Measurements from ENCODE around the gene COTL1.
A peak's percentile ranks its signal among the peaks of the same experiment; 100 is the strongest.

The COTL1 gene

DNA sequence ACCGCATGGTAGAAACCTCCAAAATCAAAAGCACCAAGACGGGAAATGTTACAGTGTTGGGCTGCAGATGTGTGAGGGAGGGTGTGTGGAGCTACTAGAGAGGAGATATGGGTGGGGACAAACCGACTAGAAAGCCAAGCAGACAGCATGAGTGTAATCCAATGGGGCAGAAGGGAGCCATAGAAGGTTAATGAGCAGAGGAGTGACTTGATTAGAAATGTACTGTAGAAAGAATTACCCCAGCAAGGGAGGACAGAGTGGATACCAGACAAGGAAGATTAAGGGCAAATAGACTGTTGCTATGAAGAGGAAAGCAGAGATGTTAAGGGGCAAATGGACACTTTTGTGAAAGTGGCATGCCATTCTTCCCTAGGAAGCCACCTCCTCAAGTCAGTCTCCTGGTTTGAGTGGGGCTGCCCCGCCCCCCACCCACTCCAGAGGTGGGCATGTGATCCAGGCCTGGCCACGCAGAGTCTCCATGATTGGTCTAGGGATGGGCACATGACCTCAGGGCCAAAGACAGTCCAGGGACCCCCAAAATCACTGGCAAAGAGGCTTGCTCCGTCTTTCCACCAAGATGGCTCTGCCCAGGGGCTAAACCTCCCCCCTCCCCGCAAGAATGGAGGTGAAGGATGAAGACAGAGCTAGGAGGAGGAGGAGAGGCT, 4.3 kb downstream of the COTL1 start:
- DNase-seq: no peak

DNA sequence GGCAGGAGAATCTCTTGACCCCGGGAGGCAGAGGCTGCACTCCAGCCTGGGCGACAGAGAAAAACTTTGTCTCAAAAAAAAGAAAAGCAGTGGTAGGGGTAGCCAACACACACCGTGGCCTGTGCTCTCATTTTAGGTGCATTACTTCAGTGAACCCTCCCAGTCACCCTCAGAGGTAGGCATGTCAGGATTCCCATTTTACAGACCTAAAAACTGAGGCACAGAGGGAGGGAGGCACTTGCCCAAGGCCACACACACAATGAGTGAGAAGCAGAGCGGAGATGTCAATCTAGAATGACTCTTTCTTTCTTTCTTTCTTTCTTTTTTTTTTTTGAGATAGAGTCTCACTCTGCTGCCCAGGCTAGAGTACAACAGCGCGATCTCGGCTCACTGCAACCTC, 5.2 kb downstream of the COTL1 start:
- no peak for DNase-seq

DNA sequence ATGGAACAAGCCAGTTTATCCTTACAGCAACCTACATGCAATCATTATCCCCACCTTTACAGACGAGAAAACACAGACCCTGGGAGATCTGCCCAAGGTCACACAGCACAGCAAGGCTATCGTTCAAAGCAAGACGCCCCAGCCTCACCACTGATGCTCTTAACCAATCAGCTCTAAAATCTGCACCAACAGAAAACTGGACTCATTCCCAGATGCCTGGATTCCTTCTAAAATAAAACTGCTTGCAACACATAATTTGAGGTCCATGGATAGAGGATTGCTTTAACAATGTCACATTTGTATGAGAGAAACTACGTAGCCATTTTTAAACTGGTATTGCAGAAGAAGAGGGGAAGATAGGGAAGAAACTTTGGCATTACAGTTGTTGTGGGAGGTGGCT, 6.8 kb downstream of the COTL1 start:
- no peak for DNase-seq

DNA sequence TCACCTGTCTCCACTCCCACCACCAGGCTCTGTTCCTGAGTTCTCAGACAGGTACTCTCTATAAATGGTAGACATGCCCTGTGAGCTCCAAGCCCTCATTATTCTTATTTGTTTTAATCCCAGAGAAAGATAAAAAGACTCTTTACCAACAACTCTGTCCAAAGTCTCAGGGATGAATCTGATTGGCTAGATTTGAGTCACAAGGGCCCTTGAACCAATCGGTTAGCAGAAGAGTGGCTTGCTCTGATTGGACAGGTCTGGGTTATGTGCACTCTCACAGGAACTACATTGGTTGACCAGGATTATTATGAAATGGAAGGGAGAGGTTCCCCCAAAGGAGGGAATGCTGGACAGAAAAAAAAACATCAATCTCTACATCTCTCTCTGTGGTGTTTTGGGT, 7.5 kb downstream of the COTL1 start:
- DNase-seq: no peak

DNA sequence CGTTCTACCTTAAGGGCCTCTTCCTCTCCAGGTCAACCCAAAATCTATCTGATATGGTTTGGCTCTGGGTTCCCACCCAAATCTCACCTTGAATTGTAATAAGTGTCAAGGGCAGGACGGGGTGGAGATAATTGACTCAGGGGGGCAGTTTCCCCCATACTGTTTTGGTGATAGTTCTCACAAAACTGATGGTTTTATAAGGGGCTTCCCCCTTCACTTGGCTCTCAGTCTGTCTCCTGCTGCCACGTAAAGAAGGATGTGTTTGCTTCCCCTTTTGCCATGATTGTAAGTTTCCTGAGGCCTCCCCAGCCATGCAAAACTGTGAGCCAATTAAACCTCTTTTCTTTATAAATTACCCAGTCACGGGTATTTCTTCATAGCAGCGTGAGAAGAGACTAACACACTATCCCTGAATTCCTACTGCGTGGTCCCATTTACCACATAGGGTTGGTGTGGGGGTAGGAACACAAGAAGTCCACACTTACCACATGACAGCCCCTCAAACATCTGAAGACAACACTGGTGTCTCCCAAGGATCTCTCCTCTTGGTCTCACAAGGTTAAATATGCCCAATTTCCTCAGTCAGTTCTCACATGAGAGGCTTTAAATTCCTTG, 8.2 kb downstream of the COTL1 start:
- DNase-seq: peak in 1 of 2 donors; percentile 41

DNA sequence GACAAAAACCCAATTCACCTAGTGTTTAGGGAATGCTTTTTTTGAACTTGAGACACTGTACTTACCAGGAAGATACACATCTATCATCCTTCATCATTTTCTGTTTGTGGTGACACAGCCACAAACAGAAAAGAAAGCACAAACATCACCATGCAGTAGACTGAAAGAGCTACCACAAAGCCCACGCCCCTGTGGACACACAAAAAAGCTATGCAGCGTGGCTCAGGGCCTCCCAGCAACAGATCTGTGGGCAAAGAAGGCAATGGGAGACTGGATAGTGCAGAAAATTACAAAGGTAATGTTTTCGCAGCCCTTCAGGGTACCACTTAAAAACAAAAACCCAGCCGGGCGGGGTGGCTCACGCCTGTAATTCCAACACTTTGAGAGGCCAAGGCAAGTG, 9.6 kb downstream of the COTL1 start:
- peak; percentile 36 to 66 for DNase-seq

DNA sequence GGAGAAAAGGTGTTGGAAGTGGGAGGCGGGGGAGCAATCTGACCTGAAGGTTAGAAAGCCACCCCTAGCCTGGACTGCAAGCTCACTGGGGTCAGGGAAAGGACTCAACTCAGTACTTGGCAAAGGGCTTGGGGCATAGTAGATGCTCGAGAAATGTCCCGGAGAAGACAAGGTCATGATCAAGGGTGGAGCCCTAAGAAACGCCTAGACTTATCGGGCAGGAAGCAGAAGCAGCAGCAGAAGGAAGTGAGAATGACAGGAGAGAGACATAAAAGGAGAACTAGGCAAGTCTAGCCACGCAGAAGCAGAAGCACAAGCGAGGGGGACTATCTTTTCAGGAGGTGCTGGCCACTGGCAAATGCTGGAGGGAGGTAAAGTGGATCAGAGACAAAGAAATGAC, 10.2 kb downstream of the COTL1 start:
- DNase-seq: peak; percentile 56 to 71

DNA sequence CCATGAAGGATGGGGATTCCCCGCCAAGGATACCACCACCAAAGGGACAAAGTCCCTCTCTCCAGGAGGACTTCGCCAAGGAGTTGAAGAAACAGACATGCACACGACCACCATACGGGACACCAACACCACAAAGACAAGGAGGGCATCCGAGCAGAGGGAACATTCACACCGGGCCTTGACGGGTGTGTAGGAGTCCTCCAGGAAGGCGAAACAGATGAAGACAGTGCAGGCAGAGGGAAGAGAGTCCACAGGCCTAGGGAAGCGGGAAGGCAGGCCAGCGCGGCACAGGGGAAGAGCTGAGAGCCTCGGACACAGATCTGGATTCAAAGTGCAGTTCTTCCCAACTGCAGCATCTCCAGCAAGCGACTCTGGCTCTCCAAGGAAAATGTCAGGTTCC, 10.8 kb downstream of the COTL1 start:
- DNase-seq: no peak

DNA sequence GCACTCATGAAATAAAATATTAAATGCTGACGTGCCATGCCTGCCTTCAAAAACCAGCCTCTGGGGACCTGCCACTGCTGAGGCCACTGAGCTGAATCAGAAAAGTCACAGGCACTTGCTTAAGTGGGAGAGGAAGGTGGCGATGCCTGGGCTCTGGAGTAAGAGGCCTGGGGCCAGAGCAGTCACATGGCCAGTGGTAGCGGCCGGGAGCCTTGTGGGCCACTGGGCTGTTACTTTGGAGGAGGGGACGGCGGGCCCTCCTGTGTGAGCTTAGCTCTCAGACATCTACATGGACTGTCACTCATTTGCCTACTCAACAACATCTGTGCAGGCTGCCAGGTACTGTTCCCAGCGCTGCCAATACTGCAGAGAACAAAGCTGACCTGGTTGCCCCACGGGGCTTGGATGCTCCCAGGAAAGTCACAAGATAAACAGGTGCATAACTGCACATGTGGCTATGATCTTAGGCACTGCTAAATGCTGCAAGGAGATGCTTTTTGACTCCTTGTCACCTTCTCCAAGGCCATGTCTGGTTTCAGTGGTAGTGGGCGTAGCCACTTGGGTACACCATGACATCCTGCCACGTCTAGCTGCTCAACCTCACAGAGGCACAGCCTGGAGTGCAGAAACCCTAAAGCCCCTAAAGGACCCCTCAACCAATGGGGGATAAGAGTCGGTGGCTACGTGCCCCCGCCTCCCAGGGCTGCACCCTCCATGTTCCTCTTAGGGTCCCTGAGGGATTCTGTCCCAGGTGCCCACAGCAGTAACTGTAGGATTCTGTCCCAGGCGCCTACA, 11.6 kb downstream of the COTL1 start:
- DNase-seq: peak; percentile 31 to 49

DNA sequence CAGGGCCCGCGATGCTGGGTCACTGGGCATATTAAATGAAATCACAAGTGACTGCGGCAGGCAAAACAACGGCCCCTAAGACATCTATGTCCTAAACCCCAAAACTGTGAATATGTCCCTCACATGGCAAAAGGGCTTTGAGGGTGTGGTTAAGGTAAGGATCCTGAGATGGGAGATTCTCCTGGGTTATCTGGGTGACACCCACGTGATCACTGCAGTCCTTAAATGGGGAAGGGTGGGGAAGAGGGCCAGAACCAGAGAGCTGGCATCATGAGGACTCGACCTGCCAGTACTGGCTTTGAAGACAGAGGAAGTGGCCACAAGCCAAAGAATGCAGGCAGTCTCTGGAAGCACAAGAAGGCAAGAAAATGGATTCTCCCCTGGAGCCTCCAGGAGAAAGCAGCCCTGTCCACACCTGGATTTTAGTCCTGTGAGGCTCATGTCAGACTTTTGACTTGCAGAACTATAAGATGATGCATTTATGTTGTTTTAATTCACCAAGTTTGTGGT, 12.5 kb downstream of the COTL1 start:
- DNase-seq: no peak

DNA sequence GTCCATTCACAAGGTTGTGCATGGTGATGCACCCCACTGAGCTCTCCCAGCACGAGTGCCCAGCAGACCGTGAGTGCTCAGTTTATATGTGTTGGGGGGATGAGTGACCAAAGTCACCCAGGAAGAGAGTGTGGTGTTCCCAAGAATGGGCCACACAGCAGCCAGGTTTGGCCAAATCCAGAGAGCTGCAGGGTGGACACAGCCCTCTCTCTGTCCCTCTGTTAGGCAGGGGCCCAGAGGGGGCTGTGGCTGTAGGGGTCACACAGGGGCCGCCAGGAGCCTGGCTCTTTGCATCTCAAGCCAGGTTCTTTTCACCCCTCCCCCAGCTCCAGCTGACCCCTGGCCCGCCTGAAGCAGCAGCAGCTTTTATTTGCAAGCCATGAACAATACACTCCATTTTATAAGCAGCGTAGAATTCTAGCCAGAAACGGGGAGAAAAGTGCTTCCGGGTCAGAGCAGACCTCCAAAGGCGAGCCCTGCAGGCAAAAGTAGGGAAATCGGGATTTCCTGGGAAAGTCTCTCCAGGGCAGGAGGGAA, 13.3 kb downstream of the COTL1 start:
- no peak for DNase-seq

DNA sequence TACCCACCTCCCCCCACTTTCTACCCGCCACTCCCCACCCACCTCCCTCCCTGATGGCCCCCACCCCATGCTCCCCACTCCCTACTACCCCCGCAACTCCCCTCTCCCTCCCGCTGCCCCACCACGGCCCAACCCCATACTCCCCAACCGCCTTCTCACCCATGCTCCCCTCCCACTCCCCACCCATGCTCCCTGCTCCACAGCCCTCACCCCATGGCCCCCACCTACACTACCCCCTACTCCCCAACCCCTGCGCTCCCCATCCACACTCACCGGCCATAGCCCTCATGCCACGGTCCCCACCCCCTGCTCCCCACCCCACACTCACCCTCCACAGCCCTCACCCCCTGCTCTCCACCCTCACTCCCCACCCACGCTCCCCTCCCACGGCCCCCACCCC, 13.9 kb downstream of the COTL1 start:
- DNase-seq: no peak

DNA sequence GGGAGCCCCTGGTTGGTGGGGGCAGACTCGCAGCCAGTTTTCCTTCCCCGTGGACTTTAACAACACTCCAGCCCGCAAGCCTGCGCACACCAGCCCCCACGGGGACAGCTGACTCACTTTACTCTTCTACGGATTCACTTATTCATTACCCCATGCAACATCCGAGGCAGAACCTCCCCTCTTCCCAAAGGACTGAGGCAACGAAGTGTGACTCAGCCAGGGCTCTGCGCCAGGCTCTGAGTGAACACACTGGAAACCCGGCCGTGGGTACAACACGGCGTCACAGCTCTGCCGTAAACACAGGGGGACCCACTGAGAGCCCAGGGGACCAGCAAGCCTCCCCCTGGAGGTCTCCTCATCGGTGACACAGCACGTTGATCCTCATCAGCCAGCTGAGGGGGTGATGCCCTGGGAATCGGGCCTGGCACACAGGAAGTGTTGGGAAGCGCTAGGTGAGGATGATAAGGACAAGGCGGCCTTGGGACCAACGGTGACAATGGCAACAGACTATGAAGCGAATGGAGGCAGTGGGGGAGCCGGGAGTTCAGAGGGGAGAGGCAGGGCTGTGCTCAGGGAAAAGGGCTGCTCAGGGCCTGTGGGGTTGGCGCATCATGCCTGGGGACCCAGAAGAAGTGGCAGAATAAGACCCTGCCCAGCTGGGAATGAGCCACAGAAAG, 14.6 kb downstream of the COTL1 start:
- DNase-seq: peak in 1 of 2 donors; percentile 77

DNA sequence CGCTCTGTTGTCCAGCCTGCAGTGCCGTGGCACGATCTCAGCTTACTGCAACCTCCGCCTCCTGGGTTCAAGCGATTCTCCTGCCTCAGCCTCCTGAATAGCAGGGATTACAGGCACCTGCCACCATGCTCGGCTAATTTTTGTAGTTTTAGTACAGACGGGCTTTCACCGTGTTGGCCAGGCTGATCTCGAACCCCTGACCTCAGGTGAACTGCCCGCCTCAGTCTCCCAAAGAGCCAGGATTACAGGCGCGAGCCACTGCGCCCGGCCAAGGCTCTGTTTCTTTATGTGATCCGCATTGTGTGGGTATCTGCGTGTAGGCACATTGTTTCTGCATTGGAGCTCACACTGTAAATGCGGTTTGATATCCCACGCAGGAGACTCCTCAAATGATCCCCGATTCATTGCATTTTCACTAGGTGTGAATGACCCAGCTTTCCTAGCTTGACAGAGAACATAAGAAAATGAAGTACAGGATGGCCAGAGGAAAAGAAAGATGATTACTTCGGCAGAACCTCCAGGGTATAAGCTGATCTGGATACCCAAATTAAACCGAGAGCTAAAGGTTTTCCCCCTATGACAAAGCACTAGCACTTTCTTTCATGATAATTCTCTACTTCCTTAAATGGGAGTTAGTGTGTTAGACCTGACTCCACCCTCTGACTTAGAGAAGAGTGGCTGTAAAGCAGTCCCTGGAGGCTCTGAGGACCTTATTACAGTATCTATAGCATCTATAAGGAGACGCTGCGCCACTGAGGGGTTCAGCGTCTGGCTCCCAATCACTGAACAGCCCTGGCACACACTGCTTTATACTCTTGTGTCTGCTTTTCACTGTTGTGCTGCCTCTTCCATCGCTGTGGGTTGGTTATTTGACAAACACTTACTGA, 17.3 kb downstream of the COTL1 start:
- peak; percentile 48 to 80 for DNase-seq

DNA sequence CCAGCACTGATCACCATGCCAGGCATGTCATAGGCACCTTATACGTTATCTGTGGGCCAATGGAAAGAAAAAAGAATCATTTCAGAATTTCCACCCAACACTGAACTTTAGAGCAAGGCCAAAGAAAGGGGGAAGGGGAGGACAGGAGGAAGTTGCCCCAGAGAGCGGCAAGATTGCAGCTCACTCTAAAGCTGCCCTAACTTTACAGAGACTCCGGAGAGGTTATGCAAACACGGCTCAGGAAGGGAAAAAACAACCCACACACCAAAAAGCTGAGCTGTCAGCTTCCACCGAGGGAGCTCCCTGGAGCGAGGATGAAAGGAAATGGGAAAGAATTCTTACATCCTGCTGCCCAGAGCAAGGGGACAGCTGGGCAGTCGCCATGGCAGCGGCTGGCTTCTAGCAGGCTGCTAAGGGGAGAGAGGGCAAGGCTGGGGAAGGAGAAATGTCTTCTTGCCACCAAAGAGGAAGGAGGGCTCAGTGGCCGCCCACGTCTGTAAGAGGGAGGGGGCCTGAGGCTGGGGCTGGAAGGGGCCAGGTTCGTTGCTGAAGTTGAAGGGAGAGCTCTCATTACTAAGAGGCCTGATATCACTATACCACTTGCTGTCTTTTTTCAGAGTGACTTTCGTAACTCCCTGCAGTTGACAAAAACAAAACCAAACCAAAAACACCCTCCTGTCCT, 18.2 kb downstream of the COTL1 start:
- DNase-seq: peak; percentile 57 to 66

DNA sequence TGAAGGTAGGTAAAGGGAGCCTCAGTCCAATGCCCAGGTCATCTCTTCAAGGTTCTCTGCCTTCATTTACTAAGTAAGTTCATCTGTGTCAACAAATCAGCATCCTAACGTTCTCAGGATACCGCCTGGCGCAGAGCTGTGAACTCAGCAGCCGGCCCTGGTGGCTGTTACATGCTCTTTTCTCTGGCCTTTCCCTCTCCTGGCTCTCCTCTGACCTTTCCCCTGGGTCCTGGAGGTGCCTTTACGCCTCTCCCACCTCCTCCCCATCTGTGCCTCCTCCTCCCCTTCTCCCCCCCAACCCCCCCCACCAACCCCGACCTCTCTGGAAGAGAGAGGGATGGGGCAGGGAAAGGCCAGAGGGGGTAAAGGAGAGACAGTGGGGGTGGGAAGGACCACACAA, 19.5 kb downstream of the COTL1 start:
- no peak for DNase-seq

DNA sequence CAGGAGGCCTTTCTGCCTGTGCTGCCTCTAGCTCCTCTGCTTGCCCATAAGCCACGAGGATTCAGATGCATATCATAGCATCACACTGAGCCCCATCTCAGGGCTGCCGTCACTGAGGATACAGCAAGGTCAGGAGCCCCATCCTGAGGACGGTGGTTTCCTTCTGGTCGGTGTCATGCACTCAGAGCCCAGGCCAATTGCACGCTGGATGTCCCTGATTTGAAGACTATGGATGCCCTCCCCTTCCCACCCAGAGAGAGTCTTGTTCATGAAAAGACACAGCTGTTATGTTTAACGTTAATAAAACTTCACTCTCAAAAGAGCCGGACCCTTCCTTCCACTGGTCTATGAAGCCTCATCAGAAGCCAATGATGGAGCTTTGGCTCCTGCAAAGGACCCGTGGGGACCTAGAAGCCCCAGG, 19.9 kb downstream of the COTL1 start:
- peak in 1 of 2 donors; percentile 55 for DNase-seq

DNA sequence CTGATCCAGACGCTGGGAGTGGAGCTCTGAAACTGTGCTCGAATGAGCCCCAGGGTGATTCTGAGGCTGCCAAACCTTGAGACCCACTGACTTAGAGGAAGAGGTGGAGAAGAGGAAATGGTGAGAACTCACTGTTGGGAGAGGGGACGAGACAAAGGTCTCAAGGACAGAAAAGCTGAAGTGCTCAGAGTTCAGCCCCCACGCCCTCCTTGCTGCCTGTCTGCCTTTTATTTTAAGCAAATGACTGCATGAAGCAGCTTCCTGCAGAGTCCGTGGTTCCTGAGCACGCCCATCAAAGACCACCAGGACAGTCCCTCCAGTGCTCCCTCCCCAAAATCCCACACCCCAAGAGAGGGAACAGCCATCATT, 20.4 kb downstream of the COTL1 start:
- DNase-seq: peak in 1 of 2 donors; percentile 52

DNA sequence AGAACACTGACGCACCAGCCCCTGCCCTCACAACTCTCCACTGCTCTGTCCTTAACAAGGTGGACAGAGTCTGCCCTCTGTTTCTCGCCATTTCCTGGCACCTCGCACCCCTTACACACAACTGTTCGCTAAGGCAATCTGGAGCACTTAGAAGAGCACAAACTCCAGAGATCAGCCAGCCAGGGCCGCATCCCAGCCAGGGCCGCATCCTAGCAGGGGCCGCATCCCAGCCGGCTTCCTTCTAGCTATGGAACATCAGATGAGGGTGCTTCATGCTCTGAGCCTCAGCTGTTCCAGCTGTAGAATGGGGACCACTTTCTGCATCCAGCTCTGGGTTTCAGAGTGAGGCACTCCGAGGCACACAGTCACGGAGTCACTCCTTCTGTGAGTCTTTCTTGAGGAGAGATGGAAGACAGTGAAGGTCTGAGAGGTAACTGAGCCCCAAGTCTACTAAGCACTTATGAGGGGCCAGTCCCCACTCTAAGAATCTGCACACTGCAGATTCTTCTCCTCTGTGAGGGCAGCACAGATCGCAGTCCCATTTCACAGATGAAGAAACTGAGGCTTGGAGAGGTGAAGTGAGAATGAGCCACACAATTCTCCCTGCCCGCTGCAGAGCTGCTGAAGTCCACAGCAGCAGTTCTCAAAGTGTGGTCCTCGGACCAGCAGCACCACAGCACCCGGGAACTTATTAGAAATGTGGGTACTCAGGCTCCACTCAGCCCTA, 20.9 kb downstream of the COTL1 start:
- DNase-seq: no peak

DNA sequence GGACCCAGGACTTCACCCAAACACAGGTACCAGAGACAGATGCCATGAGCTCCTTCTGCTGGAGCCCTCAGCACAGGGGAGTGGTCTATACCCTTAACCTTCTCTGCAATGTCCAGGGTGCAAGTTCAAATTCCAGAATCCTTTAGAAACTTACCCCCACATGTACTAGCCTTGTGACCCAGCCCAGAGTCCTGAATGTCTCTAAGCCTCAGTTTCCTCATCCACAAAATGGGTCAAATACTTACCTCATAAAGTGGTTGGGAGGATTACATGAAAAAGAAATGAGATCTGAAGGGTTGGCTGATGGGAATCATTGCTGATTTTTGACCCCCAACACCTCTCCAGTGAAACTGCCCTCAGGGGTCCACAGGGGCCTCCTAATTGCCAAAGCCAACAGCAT, 21.7 kb downstream of the COTL1 start:
- DNase-seq: no peak

DNA sequence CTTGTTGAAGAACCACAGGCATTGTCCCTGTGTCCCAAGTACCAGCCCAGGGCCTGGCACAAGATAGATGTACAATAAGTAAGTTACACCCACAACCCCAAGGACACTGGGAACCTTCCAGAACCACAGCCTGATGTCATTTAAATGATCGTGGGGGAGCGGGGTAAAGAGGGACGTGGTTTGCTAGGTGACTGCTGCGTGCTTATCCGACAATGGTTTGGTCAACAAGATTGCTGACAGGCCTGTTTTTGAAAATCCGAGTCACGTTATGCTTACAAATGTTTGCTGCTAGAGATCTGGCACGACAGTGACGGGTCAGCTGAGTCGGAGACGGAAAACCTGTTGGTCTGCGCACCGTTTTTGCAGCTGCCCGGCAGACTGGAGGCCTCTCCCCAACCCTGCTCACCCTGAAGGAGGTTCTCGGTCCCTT, 22.8 kb downstream of the COTL1 start:
- DNase-seq: peak; percentile 37 to 59

Data from CD4-positive, alpha-beta T cell treated with Interleukin-4 for 1 hour (primary cell).